ENCODE data around the gene SLC39A10. TPM values are rescaled to one million over a fixed set of nuclear protein-coding genes. Genes with fewer than 3 reads are reported as not detected.

The SLC39A10 gene
- total and polyA plus RNA-seq, 2 donors (not counting 1 experiment from before 2014, with no cell fraction given): 18.6 to 99.3 TPM

GRCh38 chr2:195722075-195722474 lies 65.0 kb downstream of the SLC39A10 start:
- POLR2A ChIA-PET: no interaction called here
- TF ChIP-seq EZH2 (IDR thresholded peaks at IDR 0.05; ENCODE audit: borderline replicate concordance, insufficient read depth, low read depth, low read length, poor library complexity, severe bottlenecking) (no peak), CTCF (IDR thresholded peaks at IDR 0.05) (no peak)
- no peak overlapping the region for H3K9ac ChIP-seq (ENCODE audit: low read length)
- no peaks in the 10 kb centered on the region for H4K20me1 ChIP-seq (ENCODE audit: control insufficient read depth, insufficient read depth, low read length, poor library complexity, severe bottlenecking)
- no CpG with 5 or more reads among the region's 1 CpG for WGBS (ENCODE audit: insufficient coverage)
- peaks cover 6 to 30% of the 10 kb centered on the region in 2 experiments for H3K36me3 ChIP-seq (replicated peaks in 1 of 2; ENCODE audit: control extremely low read depth in 1 of 2, control insufficient read depth in 1 of 2, extremely low read depth in 1 of 2, insufficient read depth in 2 of 2, low read length in 1 of 2)
- no peak overlapping the region for H3K4me3 ChIP-seq (ENCODE audit: control extremely low read depth in 1 of 5, extremely low read depth in 1 of 5, insufficient read depth in 1 of 5, low read depth in 2 of 5, low read length in 4 of 5)
- Mint-ChIP-seq H3K4me1 (no peaks in the 10 kb centered on the region), H3K4me3 (no peak overlapping the region), H3K27me3 (no peaks in the 10 kb centered on the region), H3K27ac (no peak overlapping the region), H3K9me3 (ENCODE audit: insufficient read depth) (no peaks in the 10 kb centered on the region)
- no peak overlapping the region for H2AFZ ChIP-seq (ENCODE audit: insufficient read depth, low read depth, low read length, poor library complexity, severe bottlenecking)
- H3K9me3 ChIP-seq (ENCODE audit: control extremely low read depth in 1 of 3, control insufficient read depth in 2 of 3, insufficient read depth in 1 of 3, low read length in 2 of 3): no peaks in the 10 kb centered on the region
- no peaks in the 10 kb centered on the region for H3K79me2 ChIP-seq (ENCODE audit: control insufficient read depth, insufficient read depth, low read length)
- H3K27ac ChIP-seq (ENCODE audit: low read length in 2 of 2): no peak overlapping the region
- no peak overlapping the region for H3K4me2 ChIP-seq (replicated peaks; ENCODE audit: low read depth, low read length, poor library complexity, severe bottlenecking)
- H3K4me1 ChIP-seq (ENCODE audit: control insufficient read depth in 2 of 2, insufficient read depth in 2 of 2, low read length in 2 of 2): no peaks in the 10 kb centered on the region
- CTCF ChIA-PET: interaction anchor here (0.7 kb wide), 1 partner anchor 223 kb away, joined by 4 read pairs; no protein-coding TSS in a partner anchor
- ATAC-seq (ENCODE audit: low read depth): no peak
- H3K27me3 ChIP-seq (replicated peaks in 1 of 4; ENCODE audit: control extremely low read depth in 1 of 4, control insufficient read depth in 3 of 4, insufficient read depth in 4 of 4, low read length in 3 of 4): no peaks in the 10 kb centered on the region
- no peak for DNase-seq
- intact Hi-C loops (cut with micrococcal nuclease): no loop called here

GRCh38 chr2:195727106-195727505 lies 70.1 kb downstream of the SLC39A10 start:
- no peaks in the 10 kb centered on the region for H3K9me3 Mint-ChIP-seq (ENCODE audit: insufficient read depth)
- TF ChIP-seq EZH2 (IDR thresholded peaks at IDR 0.05; ENCODE audit: borderline replicate concordance, insufficient read depth, low read depth, low read length, poor library complexity, severe bottlenecking) (no peak), CTCF (IDR thresholded peaks at IDR 0.05) (no peak)
- no peaks in the 10 kb centered on the region for H3K4me1 ChIP-seq (ENCODE audit: control insufficient read depth in 2 of 2, insufficient read depth in 2 of 2, low read length in 2 of 2)
- intact Hi-C loops (cut with micrococcal nuclease): no loop called here
- H3K9me3 ChIP-seq (ENCODE audit: control extremely low read depth in 1 of 3, control insufficient read depth in 2 of 3, insufficient read depth in 1 of 3, low read length in 2 of 3): no peaks in the 10 kb centered on the region
- WGBS (ENCODE audit: insufficient coverage): no CpG with 5 or more reads among the region's 4 CpGs
- H3K27me3 ChIP-seq (replicated peaks in 1 of 4; ENCODE audit: control extremely low read depth in 1 of 4, control insufficient read depth in 3 of 4, insufficient read depth in 4 of 4, low read length in 3 of 4): no peaks in the 10 kb centered on the region
- H3K4me1 Mint-ChIP-seq: no peaks in the 10 kb centered on the region
- no peak overlapping the region for H3K9ac ChIP-seq (ENCODE audit: low read length)
- no peak overlapping the region for H2AFZ ChIP-seq (ENCODE audit: insufficient read depth, low read depth, low read length, poor library complexity, severe bottlenecking)
- no peaks in the 10 kb centered on the region for H3K79me2 ChIP-seq (ENCODE audit: control insufficient read depth, insufficient read depth, low read length)
- H3K27ac Mint-ChIP-seq: no peak overlapping the region
- DNase-seq (no peak), ATAC-seq (ENCODE audit: low read depth) (no peak)
- H3K4me2 ChIP-seq (replicated peaks; ENCODE audit: low read depth, low read length, poor library complexity, severe bottlenecking): no peak overlapping the region
- no peaks in the 10 kb centered on the region for H4K20me1 ChIP-seq (ENCODE audit: control insufficient read depth, insufficient read depth, low read length, poor library complexity, severe bottlenecking)
- H3K36me3 ChIP-seq (replicated peaks in 1 of 2; ENCODE audit: control extremely low read depth in 1 of 2, control insufficient read depth in 1 of 2, extremely low read depth in 1 of 2, insufficient read depth in 2 of 2, low read length in 1 of 2): peaks cover 3 to 33% of the 10 kb centered on the region in 2 experiments
- CTCF ChIA-PET: interaction anchor here (0.7 kb wide), 1 partner anchor 71 kb away, joined by 3 read pairs; no protein-coding TSS in a partner anchor
- POLR2A ChIA-PET: no interaction called here
- no peak overlapping the region for H3K27ac ChIP-seq (ENCODE audit: low read length in 2 of 2)
- H3K4me3 ChIP-seq (ENCODE audit: control extremely low read depth in 1 of 5, extremely low read depth in 1 of 5, insufficient read depth in 1 of 5, low read depth in 2 of 5, low read length in 4 of 5): no peak overlapping the region
- no peak overlapping the region for H3K4me3 Mint-ChIP-seq
- H3K27me3 Mint-ChIP-seq: no peaks in the 10 kb centered on the region
